ENCODE results near the gene PHF12.

- TF ChIP-seq CTCF (IDR thresholded peaks at IDR 0.05) (no peak), EP300 (IDR thresholded peaks at IDR 0.05) (no peak), NR3C1 (IDR thresholded peaks at IDR 0.05) (no peak), CHD4 (IDR thresholded peaks at IDR 0.05; ENCODE audit: borderline replicate concordance) (no peak)
Observed at GRCh38 chr17:28892024-28892423, 59.3 kb downstream of the PHF12 start.

All from A549 (cell line).